Endothelial cell of hepatic sinusoid (primary cell): Measurements from ENCODE around the gene NUPR1.

Experiments used
- in situ Hi-C: cut with HindIII; loops from 2 replicates; pipeline ENCODE4 v1.10.0; 2017; ENCODE audit warnings: low sequenced_read_pairs

The NUPR1 gene

DNA sequence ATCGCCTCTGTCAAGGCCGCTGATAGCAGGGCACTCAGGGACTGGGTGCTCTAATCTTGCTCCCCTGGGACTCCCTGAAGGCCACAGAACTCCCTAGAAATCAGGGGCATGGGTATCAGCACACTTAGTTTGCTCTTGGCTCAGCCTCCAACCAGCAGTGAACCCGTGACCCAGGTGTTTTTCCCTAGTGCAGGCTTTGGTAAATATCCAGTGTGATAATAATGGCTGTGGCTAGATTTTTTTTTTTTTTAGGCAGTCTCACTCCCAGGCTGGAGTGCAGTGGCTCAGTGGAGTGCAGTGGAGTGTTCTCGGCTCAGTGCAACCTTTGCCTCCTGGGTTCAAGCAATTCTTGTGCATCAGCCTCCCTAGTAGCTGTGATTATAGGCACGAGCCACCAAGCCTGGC, 10.3 kb downstream of the NUPR1 start:
- in situ Hi-C loops, result loop anchor here (10.0 kb wide), 1 partner anchor 346 kb away; the partner anchor contains the start of gene ATP2A1

GRCh38 chr16:28527985-28528384, 10.8 kb downstream of the NUPR1 start:
- in situ Hi-C loops, result loop anchor here (10.0 kb wide), 1 partner anchor 347 kb away; the partner anchor contains the start of gene ATP2A1

DNA sequence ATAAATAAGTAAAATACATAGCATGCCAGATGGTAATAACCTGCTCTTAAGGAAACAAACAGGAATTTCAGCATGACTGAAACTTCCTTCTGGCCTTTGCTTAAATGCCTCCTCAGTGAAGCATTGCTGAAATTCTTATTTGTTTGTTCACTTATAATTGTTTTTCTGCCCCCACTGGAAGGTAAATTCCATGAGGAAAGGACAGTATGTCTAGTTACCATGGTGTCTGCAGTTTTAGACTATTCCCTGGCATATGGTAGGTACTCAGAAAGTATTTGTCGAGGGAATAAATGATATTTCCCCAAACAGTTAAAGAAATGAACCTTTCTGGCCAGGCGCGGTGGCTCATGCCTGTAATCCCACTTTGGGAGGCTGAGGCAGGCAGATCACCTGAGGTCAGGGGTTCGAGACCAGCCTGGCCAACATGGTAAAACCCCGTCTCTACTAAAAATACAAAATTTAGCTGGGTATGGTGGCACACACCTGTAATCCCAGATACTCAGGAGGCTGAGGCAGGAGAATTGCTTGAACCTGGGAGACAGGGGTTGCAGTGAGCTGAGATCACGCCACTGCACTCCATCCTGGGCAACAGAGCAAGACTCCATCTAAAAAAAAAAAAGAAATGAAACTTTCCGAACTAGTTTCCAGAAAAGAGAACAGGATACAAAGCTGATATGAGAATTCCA, 11.5 kb downstream of the NUPR1 start:
- in situ Hi-C loops, result loop anchor here (10.0 kb wide), 1 partner anchor 348 kb away; the partner anchor contains the start of gene ATP2A1

GRCh38 chr16:28526201-28527099, 12.3 kb downstream of the NUPR1 start:
- in situ Hi-C loops, result loop anchor here (10.0 kb wide), 1 partner anchor 348 kb away; the partner anchor contains the start of gene ATP2A1

DNA sequence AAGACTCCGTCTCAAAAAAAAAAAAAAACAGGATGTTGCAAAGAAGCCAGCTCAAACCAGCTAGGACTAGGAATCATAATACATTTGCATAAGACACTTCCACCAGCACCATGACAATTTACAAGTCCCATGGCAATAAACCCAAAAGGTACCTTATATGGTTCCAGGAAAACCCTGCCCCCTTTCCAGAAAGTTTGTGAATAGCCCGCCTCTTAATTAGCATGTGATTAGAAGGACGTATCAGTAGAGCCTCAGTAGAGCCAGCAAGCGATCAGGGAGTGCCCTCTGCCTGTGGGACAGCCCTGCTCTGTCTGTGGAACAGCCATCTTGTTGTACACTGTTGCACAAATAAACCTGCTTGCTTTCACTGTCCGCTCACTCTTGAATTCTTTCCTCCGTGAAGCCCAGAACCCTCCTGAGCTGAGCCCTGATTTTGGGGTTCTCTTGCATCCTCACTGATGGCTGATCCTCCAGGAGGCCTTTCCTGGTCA, 14.0 kb downstream of the NUPR1 start:
- in situ Hi-C loops, result loop anchor here (10.0 kb wide), 1 partner anchor 350 kb away; the partner anchor contains the start of gene ATP2A1

GRCh38 chr16:28522792-28523191, 16.0 kb downstream of the NUPR1 start:
- in situ Hi-C loops, result loop anchor here (10.0 kb wide), 1 partner anchor 352 kb away; the partner anchor contains the start of gene ATP2A1

GRCh38 chr16:28521436-28521835, 17.3 kb downstream of the NUPR1 start:
- in situ Hi-C loops, result loop anchor here (10.0 kb wide), 1 partner anchor 353 kb away; the partner anchor contains the start of gene ATP2A1

DNA sequence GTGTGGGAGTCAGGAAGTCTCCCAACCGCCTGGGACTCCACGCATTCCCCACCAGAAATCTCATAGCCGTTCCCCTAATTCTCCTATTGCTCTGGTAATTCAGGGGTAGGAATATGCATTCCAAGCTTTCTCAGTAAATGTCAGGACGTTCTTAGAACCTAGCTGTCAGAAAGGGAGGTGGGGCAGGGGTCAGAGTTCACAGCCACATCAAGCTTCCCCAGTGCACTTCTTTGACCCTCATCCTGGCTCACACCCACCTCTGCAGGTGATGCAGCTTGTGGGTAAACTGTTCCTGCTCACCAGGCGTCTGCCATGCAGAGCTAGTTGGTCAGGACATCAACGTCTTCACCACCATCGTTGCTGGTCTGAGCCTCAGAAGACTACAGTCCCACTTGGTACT, 18.1 kb downstream of the NUPR1 start:
- in situ Hi-C loops, result loop anchor here (10.0 kb wide), 1 partner anchor 354 kb away; the partner anchor contains the start of gene ATP2A1

DNA sequence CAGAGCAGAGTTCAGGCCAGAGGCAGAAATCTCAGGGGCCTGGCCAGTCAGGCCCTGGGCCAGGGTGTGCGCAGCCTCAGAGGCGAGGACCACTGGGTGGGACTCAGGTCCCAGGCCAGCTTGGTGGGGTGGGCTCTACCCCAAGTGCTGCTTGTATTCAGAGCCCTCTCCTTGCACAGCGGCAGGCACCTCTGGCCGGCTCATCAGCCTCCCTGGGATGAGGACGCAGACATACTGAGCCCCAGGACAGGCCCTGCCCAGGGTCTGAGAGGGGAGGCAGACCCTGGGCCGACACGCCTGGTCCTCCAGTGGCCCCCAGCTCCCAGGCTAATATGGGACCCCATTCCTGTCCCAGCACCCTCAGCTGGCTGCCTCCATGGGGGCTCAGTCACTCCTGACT, 24.5 kb downstream of the NUPR1 start:
- in situ Hi-C loops, result no loop called here

DNA sequence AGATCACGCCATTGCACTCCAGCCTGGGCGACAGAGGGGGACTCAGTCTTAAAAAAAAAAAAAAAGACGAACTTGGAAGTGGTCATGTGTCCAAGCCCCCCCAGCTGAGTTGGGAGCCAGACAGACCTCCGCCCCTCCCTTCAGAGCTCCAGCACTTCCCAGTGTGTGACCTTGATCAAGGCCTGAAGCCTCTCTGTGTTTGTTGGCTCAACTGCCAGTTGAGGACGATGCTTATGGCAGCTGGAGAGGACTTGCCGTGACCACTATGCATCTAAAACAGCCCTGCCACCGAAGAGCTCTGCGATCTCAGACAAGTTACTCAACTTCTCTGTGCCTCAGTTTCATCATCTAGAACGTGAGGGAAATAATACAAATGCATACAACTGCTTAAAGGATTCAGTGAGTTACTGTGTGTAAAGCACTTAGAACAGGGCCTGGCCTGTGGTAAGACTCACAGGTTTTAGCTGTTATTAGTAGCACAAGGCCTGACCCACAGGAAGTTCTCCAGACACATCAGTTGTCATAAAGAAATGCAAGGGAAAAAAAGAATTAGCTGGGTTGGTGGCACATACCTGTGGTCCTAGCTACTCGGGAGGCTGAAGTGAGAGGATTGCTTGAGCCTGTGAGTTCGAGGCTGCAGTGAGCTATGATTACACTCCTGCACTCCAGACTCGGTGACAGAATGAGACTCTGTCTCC, 25.1 kb downstream of the NUPR1 start:
- in situ Hi-C loops, result no loop called here

DNA sequence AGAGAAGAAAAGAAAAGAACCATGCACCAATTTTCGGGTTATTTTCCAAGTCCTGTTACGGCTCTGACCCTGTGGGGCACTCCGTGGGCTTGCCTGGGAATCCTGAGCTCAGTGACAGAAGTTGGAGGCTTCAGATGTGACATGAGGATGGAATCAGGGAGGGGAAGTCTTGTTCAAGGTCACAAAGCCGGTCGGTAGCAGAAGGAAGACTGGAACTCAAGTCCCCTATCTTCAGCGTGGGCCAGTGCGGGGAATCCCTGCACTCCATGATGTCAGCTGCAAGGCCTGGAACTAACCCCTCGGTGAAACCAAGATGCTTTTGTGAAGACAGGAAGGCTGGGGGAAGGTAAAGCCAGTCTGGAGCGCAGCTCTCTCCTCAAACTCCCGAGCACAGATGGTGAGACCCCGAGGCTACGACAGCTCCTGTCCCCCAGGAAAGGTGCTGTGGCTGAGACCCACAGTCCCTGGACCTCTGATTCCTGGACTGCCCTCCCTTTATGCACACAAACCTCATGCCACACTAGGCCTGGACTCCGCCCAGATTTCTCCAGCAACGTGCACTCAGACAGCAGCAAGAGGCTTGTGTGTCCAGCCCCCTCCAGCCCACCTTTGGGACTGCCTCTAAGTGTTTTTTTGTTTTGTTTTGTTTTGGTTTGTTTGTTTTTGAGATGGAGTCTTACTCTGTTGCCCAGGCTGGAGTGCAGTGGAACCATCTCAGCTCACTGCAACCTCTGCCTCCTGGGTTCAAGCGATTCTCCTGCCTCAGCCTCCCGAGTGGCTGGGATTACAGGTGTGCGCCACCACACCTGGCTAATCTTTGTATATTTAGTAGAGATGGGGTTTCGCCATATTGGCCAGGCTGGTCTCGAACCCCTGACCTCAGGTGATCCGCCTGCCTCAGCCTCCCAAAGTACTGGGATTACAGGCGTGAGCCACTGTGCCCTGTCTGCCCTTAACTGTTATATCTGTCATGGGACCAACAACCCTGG, 26.7 kb downstream of the NUPR1 start:
- in situ Hi-C loops, result no loop called here

DNA sequence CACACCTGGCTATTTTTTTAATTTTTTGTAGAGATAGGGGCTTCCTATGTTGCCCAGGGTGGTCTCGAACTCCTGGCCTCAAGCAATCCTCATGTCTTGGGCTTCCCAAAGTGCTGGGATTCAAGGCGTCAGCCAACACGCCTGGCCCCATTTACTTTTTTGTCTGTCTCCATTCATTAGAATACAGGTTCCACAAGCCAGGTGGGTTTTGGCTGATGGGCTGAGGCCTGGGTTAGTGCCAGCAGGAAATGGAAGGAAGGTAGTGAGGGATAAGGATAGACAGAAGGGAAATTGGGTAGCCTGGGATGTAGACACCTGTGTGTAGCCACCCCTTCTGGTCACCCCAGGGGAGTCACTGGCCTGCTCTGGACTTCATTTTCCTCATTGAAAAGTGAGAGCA, 27.7 kb downstream of the NUPR1 start:
- in situ Hi-C loops, result no loop called here

GRCh38 chr16:28505489-28506137, 33.2 kb downstream of the NUPR1 start:
- in situ Hi-C loops, result no loop called here

DNA sequence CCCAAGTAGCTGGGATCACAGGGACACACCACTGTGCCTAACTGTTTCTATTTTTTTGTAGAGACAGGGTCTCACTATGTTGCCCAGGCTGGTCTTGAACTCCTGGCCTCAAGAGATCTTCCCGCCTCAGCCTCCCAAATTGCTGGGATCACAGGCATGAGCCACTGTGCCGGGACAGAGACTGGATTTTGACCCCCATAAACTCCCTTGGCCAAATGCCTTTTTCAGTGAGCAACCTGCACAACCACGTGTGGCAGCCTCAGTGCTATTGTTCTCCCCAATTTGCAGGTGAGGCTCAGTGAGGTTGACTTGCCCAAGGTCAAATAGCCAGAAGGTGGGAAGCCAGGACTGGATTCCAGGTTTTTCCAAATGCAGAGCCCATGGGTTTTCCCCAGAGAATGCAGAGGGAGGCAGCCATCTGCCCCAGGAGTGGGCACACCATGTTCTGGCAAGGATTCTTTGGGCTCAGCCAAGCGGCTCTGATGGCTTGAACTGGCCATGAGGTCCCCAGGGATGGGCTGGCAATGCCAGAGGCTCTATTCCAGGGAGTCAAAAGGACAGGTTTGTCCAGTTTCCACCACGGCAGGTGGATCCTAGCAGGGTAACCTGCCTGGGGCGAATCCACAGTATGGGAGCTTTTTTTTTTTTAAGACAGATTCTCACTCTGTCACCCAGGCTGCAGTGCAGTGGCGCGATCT, 33.9 kb downstream of the NUPR1 start:
- in situ Hi-C loops, result loop anchor here (5.0 kb wide), 1 partner anchor 37 kb away; no protein-coding TSS in a partner anchor

GRCh38 chr16:28503470-28504259, 35.1 kb downstream of the NUPR1 start:
- in situ Hi-C loops, result loop anchor here (5.0 kb wide), 1 partner anchor 39 kb away; no protein-coding TSS in a partner anchor

- in situ Hi-C loops, result loop anchor here (5.0 kb wide), 1 partner anchor 40 kb away; no protein-coding TSS in a partner anchor
These were observed 36.5 kb downstream of the NUPR1 start for GRCh38 chr16:28502290-28502689.
